CD4-positive, alpha-beta T cell treated with Interleukin-15 for 4 hours (primary cell): ENCODE measurements around the gene SLC22A23.

Experiments used
- DNase-seq: peaks from one replicate; pipeline ENCODE4 v3.0.0-alpha.2; 2020; ENCODE audit warnings: low spot score

The SLC22A23 gene

DNA sequence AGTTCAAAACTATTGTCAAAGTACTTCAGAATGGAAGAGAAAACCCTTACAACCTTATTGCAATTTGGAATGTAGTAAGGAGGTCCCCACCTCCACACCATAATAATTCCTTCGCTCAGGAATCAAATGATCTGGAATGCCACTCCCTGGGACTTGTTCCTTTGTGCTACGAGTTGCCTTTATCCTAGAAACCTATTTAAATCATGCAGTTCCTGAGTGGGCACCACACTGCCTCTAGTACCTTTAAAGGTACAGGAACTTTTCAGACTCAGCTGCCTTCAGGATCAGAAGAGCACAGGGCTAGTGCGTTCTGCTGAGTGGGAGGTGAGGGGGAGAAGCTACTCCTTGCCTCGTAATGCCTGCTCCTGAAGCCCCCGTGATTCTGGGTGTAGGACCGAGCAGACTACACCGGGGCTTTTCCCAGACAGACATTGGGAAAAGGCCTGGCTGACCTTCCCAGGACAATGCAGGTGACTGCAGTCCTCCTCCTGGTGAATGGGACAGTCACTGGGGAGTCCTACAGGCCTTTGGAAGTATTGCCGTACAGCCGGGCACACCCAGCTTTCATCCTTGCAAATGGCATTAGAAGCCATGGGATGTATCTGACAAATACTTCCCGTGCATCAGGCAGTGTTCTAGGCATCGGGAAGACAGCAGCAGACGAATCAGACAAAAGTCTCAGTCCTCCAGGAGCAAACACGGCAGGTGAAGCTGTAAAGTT is 217.6 kb downstream of the SLC22A23 start:
- DNase-seq = no peak

DNA sequence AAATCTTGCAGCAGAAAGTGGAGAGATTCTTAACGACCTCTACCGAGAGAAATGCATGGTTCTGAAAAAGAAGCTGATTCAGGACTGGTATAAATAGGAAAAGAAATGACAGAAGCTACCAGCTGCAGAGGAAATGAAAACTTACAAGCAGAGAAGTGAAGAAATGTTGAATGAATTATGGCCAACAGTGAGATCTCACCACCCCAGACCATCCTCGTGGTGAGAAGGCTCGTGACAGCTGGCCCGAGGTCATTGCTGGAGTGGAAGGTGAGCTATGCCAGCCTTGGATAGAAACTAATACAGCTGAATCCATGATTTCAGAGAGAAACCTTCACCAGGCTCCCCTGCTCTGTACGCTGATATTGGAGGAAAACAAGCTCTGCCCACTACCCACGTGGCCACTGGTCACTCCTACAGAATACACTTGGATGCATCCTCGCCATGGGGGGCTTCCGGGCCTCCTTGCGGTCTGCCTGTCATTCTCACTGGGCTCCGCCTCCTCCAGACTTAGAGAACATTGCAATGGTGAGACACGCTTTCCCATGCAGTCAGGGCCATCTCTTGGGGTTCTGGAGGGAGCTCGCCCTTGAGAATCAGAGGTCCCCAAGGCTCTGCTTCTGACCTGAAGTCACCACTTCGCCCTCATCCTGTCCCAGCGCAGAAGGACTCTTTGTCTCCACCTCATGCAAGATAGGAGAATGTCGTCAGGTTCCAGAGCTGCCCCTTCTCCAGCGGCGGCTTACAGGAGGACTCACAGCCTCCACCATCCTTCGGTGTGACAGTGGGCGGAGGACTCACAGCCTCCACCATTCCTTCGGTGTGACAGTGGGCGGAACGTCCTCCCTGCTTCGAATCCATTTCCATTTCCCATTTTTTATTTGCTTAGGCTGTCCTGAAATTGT is 218.8 kb downstream of the SLC22A23 start:
- DNase-seq = no peak

DNA sequence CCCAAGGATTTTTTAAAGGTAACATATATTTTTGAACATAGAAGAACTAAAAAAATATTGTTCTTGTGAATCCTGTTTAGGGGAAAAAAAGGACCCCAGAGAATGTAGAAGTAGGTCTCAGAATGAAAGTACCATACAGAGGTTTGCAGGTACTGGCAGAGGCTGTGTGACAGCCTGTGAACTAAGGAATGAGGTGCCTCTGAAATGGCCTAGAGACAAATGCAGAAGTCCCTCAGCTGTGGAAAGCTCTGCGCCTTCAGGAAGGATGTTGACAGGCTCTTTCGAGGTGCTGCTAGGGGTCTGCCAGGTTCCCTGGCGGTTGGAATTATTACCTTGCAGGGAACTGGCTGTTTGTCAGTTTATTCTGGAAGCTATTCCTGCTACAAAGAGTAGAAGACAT is 220.8 kb downstream of the SLC22A23 start:
- no peak for DNase-seq

DNA sequence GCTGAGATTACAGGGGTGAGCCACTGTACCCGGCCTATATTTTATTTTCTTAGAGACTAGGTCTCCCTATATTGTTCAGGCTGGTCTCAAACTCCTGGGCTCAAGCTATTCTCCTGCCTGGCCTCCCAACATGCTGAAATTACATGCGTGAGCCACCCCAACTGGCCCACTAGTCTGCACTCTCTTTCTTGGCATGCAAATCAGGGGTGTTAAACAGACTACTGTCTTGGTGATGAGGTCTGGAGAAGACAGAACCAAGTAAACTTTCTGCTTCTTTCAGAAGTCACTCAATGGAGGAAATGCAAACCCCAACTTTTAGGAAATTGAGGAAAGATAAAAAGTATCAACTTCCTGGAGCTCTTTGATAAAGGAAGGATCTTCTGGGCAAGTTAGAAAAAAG is 221.4 kb downstream of the SLC22A23 start:
- no peak for DNase-seq

DNA sequence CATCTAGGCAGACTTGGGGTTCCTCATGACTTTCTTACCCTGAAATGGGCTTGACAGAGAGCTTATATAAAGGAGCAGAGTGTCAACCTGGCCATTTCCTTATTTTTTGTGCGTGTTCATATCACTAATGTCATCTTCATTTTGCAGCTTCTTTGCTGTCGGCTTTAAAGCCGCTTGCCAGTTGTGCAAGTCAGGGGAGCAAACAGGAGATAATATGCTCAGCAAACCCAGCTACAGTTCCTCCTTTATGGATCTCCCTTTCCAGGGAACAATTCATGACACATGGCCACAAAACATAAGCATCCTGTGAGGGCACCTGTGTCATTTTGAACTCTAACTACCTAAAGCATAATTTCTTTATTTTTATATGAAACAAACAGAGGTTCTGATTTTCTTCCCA is 222.9 kb downstream of the SLC22A23 start:
- DNase-seq = no peak

DNA sequence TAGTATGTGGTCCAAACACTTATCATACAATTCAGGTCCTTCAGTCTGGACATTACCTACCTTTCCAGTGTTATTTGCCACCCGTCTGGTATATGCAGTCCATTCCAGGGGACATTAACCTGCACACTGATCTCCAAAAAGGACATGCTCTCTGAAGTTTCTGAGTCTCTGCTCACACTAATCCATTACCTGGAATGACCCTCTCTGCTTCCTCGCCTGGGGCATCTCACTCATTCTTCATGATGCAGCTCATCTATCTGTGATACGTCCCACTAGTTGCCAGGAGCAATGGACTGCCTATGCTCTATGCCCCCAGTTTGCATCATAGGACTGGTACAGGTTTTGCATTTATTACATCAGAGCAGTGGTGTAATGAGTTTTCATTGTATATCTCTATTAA is 223.5 kb downstream of the SLC22A23 start:
- no peak for DNase-seq

DNA sequence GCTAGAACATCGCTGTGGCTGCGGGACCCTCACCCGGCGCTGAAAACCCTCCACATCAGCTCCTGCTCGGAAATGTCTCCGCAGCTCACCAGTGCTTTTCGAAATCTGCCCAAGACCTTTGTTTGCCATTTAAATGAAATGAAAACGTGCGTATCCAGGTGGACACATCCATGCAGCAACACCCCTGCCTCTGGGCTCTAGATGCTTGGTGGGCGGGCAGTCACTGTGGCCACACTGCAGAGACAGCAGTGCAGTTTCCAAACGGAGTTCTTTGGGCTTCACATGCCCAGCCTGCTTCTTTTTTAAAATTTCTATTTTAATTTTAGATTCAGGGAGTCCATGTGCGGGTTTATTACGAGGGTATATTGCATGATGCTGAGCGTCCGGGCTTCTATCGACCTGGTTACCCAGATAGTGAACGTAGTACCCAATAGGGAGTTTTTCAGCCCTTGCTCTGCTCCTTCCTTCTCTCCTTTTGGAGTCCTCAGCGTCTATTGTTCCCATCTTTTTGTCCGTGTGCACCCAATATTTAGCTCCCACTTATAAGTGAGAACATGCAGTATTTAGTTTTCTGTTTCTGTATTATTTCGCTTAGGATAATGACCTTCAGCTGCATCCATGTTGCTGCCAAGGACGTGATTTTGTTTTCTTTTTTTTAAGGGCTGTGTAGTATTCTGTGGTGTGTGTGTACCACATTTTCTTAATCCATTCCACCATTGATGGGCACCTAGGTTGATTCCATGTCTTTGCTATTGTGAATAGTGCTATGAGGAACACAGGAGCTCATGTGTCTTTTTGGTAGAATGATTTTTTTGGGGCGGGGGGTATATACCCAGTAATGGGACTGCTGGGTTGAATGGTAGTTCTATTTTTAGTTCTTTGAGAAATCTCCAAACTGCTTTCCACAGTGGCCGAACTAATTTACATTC is 224.6 kb downstream of the SLC22A23 start:
- no peak for DNase-seq

DNA sequence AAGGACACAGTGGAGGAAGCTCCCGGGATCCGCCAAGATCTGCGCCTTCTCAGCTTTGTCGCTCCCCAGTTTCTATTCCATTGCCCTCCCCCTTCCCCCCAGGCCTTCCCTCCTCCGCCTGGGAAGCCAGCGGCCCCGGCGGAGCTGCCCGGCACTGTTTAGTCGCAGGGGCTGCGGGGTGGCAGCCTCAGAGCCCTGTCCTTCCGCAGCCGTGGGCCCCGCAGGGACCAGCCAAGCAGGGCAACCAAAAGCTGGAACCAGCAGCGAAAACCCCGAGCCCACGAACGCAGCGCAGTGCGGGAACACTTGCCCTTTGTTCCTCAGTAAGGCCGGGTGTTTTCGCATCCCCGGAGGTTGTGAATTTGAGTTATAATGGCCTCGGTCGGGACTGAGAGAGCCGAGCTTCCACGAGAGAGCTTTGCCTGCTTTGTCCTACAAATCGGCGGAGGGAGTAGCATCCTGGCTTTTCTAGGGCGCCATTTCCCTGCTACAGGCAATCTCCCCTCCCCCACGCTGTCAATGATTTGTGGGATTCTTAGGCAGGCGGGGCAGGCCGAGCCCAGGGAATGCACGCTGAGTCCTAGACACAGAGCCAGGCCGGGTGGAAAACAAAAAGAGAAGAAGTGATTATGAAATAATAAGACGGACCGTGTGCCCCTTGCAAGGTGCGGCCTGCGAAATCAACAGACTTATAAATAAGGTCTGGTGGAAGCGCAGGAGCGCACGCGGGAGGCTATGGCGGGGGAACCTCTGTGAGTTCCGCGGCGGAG is 225.4 kb downstream of the SLC22A23 start:
- no peak for DNase-seq

DNA sequence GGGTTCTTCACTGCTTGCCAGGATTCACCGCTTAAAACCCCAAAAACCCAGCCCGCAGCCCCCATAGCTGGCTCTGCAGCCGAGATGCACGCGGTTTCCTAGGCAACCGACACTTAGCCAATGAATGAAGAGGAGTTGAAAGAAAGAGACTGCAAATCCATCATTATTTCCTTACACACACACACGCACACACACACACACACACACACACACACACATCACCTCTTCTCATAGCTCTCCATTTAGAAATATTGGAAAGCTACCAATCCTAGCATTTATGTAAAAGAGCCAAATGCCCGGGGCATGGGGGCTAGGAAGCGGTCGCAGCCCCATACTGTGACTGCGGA is 226.0 kb downstream of the SLC22A23 start:
- DNase-seq = no peak

DNA sequence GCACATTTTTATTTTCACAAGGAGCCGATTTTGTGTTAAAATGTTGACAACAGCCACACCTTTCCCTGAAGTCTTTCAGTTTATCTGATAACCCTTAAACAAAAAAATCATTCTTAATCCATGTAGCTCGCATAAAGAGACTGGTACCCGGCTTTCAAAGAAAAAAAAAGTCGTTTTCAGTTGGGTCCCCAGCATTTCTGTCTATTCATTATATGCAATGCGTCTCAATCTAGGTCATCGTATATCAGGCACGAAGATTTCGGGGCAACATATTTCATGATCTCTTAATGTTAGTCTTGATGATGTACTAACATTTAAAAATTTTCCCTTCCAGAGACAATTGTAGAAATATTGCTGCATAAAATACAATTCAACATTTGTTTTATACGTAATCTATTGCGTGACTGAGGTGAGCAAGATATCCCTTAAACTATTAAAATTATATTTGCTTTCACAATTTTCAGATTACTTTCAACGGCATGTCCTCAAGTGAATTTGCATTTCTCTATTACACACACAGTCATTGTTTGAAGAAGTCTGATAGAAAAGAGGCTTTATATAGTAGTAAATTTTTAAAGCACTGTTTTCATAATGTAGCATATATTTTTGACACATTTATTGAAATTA is 226.5 kb downstream of the SLC22A23 start:
- no peak for DNase-seq

DNA sequence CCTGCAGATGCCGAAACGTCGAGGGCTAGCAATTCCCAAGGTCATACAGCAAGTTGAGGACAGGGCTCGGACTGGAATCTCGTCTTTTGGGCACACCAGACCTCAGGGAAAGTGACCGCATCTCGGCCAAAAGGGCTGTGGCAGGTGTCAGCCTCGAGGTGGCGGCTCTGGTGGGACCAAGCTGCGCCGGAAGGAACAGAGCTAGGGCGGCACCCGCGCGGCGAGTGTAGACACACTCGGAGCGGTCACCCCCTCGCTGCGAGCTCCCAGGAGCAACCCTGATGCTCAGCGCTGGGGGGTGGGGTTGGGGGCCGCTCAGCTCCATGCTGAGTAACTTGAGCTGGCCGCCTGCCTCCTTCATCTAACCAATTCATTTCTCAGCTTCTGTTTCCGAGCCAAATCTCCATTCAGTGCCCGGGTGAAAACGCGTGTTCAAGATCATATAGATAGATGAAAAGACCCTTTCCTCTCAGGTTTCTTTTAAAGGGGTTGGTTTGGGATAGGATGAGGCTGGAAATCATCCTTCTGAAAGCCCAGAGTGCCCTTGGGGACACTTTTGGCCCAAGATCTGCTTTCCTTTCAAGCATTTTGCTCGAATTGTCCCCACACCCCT is 227.2 kb downstream of the SLC22A23 start:
- peak; percentile 16 for DNase-seq

DNA sequence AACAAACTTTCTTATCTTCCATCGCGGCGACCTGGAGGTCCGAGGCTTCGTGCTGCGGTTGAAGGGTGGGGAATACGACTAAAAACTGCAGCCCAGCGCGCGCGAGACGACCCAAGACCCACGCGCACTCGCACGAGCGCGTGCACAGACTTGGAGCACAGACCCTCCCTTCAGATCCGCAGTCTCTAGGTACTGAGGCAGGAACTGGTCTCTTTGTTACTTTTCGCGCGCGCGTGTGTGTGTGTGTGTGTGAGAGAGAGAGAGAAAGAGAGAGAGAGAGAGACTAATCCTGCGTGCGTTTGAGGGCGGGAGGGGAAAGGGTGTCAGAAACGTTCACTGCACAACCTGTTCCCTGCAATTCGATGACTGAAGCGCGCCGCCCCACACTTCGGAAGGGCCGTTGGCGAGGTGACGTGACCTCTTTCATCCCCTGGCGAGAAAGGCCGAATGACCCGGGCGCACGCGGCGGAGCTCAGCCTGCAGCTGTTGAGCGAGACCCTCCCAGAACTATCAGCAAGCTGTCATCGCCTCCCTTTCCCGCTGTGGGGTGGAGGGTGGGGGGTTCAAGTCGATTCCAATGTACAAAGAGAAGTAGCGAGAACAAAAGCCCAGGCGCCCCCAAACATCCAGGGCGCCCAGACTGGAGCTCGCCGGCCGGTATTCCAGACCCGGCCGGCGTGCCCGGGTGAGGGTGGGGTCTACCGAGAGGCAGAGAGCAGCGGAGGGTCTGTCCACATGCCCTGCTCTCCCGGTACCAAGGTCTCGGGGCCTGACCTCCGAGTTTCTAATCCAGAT is 227.9 kb downstream of the SLC22A23 start:
- peak; percentile 25 for DNase-seq

DNA sequence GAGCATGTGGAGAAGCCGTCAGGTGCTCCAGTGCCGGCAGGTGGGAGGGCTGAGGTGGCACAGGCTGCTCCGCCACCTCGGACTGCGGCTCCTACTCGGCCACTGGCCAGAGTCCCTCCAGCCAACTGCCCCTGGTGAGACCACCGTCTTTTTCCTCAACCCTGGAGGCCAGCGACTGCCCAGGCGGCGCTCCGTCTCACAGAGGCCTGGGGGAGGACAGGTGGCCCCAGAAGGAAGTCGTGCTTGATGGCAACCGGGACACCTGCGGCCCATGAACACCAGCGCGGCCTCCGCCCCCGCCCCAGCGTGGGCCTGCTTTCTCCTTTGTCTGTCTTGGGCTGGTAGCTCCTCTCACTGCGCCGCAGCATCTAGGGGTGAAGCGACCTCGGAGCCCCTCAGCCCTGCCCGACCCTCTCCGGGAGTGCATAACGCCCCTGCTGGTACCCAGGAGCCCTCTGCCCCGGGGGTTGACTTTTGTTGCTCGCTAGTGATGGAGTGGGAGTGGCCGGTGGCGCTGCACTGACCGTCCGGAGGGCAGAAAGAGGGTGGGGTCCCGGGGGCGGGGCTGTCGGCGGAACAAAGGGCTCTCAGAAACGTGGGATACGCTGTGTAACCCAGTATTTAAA is 228.7 kb downstream of the SLC22A23 start:
- DNase-seq = no peak

DNA sequence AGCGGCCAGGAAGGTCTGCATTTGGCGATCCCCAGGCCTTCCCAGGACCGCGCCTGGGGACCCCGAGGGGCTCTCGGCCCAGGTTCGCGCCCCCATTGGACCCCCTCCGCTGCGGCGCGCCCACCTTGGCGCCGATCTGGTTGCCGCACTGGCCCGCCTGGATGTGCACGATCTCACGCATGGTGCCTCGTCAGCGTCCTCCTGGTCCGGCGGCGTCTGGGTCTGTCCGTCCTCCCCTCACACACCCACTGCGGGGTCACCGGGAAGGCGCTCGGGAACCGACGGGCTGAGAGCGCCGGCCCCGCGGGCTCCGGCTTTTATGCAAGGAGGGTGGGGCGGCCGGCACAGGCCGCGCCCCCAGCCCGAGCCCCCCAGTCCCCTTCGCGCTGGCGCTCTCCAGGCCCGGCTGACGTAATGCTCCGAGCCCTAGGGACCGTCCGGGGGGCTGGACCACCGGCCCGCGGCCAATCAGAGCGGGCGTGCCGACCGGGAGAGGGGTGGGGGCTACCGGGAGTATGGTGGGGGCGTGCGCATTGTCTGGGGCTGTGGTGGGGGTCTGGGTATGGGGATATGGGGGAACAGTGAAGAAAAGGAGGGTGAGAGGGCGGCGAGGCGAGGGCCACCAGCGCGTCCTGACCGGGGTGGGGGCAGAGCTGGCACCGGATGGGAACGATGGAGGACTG is 229.3 kb downstream of the SLC22A23 start, which contains the start of gene TUBB2B:
TSS of gene TUBB2B (minus strand) at position 291 of the 683 bp plus-strand sequence. CDS start at position 181, 110 bp downstream.
- DNase-seq = no peak

DNA sequence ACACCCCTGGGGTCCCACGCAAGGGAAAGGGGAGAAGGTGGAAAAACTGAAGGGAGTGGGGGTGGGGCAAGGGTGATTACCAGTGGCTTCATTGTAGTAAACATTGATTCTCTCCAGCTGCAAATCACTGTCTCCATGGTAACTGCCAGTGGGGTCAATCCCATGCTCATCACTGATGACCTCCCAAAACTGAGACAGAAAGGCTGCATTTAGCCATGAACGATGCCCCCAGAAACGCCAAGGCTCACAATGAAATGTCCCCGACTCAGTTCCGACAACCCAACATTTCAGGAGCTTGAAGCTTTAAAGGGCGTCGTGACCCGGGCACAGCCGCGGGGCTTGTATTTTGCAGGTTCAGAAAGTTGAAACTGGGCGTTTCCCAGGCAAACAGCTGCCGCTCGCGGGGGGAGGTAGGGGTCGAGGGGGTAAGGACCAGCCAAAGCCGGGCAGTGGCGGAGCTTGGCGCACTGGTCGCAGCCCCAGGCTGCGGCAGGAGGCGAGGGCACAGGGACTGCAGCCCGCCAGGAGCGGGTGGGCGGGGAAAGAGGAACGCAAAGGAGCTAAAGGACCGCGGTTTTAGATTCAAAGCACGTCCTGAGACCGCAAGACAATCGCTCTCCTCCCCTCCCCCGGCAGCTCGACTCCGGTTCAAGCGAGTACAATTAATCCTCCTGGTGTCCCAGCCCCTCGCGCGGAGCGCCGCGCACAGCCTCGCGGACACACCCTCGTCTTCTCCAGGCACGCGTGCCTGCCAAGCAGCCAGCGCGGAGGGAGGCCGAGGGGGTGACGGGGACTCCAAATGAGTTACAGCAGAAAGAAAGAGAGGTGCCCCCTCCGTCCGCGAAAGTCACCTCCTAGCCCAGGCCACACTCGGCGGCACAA is 230.1 kb downstream of the SLC22A23 start:
- peak; percentile 4 for DNase-seq

DNA sequence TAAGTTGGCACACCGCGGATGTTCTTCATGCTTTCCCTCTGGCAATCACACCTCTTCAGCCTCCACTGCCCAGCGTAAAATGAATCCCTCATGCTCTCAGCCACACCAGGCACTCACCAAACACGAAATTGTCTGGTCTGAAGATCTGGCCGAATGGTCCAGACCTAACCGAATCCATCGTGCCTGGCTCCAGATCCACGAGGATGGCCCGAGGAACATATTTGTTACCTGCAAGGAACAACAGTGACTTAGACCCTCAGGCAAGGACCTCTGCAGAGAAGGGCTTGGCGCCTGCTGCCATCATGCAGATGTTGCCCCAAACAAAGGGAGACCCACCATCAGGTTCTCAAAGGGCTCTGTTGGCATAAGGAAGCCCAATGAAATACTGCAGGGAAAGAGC is 230.8 kb downstream of the SLC22A23 start:
- DNase-seq = no peak

DNA sequence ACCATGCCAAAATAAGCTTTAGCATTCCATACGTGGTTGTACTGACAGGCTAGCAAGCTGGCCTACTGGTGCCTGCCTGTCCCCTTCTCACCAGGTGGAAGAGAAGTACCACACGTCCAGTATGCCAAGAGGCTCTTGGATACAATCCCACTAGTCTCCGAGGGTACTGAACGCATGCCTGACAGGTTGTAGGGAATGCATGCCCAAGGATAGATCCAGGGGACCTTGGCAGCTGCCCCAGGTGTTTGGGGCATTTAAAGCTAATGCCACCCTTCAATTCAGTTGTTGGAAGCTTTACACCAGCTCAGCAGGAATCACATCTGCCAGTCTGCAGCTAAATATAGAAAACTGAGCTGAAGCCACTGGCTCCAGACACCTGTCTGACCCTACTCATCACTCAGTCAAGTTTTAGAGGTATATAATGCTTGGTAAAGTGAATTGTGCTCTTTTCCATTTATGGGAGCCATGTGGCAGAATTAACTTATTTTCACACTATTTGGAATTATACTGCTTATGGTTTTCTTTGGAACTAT is 234.3 kb downstream of the SLC22A23 start:
- DNase-seq = no peak
